Measurements from ENCODE around the gene POU6F2. TPM values are rescaled to one million over a fixed set of nuclear protein-coding genes. Genes with fewer than 3 reads are reported as not detected.

The POU6F2 gene
- total and polyA plus RNA-seq, 2 experiments from 2014 or later, result not detected

- Histone ChIP-seq H3K36me3 (ENCODE audit: low read depth) (no peaks in the 10 kb centered on the region), H3K4me2 (ENCODE audit: unreplicated experiment) (no peak overlapping the region), H3K27ac (no peak overlapping the region), H3K79me2 (ENCODE audit: insufficient read depth) (no peaks in the 10 kb centered on the region), H3K9me2 (ENCODE audit: insufficient read depth) (no peaks in the 10 kb centered on the region), H3K9ac (no peak overlapping the region), H3K4me1 (ENCODE audit: insufficient read depth) (no peaks in the 10 kb centered on the region), H3K4me3 (no peak overlapping the region), H3K9me3 (ENCODE audit: low read depth) (no peaks in the 10 kb centered on the region), H2AFZ (no peak overlapping the region; the same call in 1 of the 2 replicates), H3F3A (ENCODE audit: insufficient read depth) (no peaks in the 10 kb centered on the region), H3K27me3 (replicated peaks; ENCODE audit: insufficient read depth) (peaks cover 25% of the 10 kb centered on the region; the same call in 1 of the 2 replicates), H4K20me1 (ENCODE audit: insufficient read depth) (no peaks in the 10 kb centered on the region)
- WGBS, 2 experiments (ENCODE audit: low coverage in 1 of 2, low lambda C conversion rate in 2 of 2, missing lambda C conversion rate in 2 of 2), result 59 to 64% methylated on average over 15 of the region's 15 CpGs
- TF ChIP-seq EZH2 (IDR thresholded peaks at IDR 0.05; ENCODE audit: insufficient read depth, poor library complexity, severe bottlenecking), result no peak
- no peak for TF ChIP-seq EZH2phosphoT487 (IDR thresholded peaks at IDR 0.05; ENCODE audit: insufficient read depth, low read depth)
- in situ Hi-C loops (cut with MboI), result loop anchor here (25.0 kb wide), 1 partner anchor 671 kb away; no protein-coding TSS in a partner anchor
- DNase-seq, result no peak
Observed at GRCh38 chr7:39458061-39458745, 480.5 kb downstream of the POU6F2 start.

- Histone ChIP-seq H3K27me3 (replicated peaks; ENCODE audit: insufficient read depth) (peaks cover 25% of the 10 kb centered on the region; the same call in 1 of the 2 replicates), H3K4me3 (no peak overlapping the region), H3K4me2 (ENCODE audit: unreplicated experiment) (no peak overlapping the region), H3K4me1 (ENCODE audit: insufficient read depth) (no peaks in the 10 kb centered on the region), H2AFZ (no peak overlapping the region), H3K9ac (no peak overlapping the region), H3K9me3 (ENCODE audit: low read depth) (no peaks in the 10 kb centered on the region), H3K79me2 (ENCODE audit: insufficient read depth) (no peaks in the 10 kb centered on the region), H3F3A (ENCODE audit: insufficient read depth) (no peaks in the 10 kb centered on the region), H3K9me2 (ENCODE audit: insufficient read depth) (no peaks in the 10 kb centered on the region), H3K27ac (no peak overlapping the region), H4K20me1 (ENCODE audit: insufficient read depth) (no peaks in the 10 kb centered on the region), H3K36me3 (ENCODE audit: low read depth) (no peaks in the 10 kb centered on the region)
- 57 to 60% methylated on average over 6 of the region's 6 CpGs for WGBS, 2 experiments (ENCODE audit: low coverage in 1 of 2, low lambda C conversion rate in 2 of 2, missing lambda C conversion rate in 2 of 2)
- TF ChIP-seq EZH2 (IDR thresholded peaks at IDR 0.05; ENCODE audit: insufficient read depth, poor library complexity, severe bottlenecking) (no peak), EZH2phosphoT487 (IDR thresholded peaks at IDR 0.05; ENCODE audit: insufficient read depth, low read depth) (no peak)
- in situ Hi-C loops (cut with MboI), result loop anchor here (10.0 to 25.0 kb wide), 2 partner anchors 525 to 672 kb away; no protein-coding TSS in a partner anchor
- DNase-seq, result no peak
Observed at GRCh38 chr7:39459636-39460035, 481.9 kb downstream of the POU6F2 start.

GRCh38 chr7:39460486-39460885, 482.8 kb downstream of the POU6F2 start:
- Histone ChIP-seq H3K4me1 (ENCODE audit: insufficient read depth) (no peaks in the 10 kb centered on the region), H3K9ac (no peak overlapping the region), H3K27ac (no peak overlapping the region), H3K4me2 (ENCODE audit: unreplicated experiment) (no peak overlapping the region), H2AFZ (no peak overlapping the region), H4K20me1 (ENCODE audit: insufficient read depth) (no peaks in the 10 kb centered on the region), H3K36me3 (ENCODE audit: low read depth) (no peaks in the 10 kb centered on the region), H3K27me3 (replicated peaks; ENCODE audit: insufficient read depth) (peaks cover 25% of the 10 kb centered on the region; the same call in 1 of the 2 replicates), H3K9me3 (ENCODE audit: low read depth) (no peaks in the 10 kb centered on the region), H3K9me2 (ENCODE audit: insufficient read depth) (no peaks in the 10 kb centered on the region), H3K79me2 (ENCODE audit: insufficient read depth) (no peaks in the 10 kb centered on the region), H3K4me3 (no peak overlapping the region), H3F3A (ENCODE audit: insufficient read depth) (no peaks in the 10 kb centered on the region)
- DNase-seq, result no peak
- WGBS, 2 experiments (ENCODE audit: low coverage in 1 of 2, low lambda C conversion rate in 2 of 2, missing lambda C conversion rate in 2 of 2), result 85 to 87% methylated on average over 20 of the region's 20 CpGs
- in situ Hi-C loops (cut with MboI), result loop anchor here (10.0 to 25.0 kb wide), 2 partner anchors 526 to 673 kb away; no protein-coding TSS in a partner anchor
- no peak for TF ChIP-seq EZH2 (IDR thresholded peaks at IDR 0.05; ENCODE audit: insufficient read depth, poor library complexity, severe bottlenecking)
- TF ChIP-seq EZH2phosphoT487 (IDR thresholded peaks at IDR 0.05; ENCODE audit: insufficient read depth, low read depth), result no peak

- WGBS, 2 experiments (ENCODE audit: low coverage in 1 of 2, low lambda C conversion rate in 2 of 2, missing lambda C conversion rate in 2 of 2), result 62 to 63% methylated on average over 4 of the region's 4 CpGs
Observed at GRCh38 chr7:39461263-39461820, 483.6 kb downstream of the POU6F2 start.

More at GRCh38 chr7:39461263-39461820, 483.6 kb downstream of the POU6F2 start:
- Histone ChIP-seq H3K9me2 (ENCODE audit: insufficient read depth) (no peaks in the 10 kb centered on the region), H3K36me3 (ENCODE audit: low read depth) (no peaks in the 10 kb centered on the region), H3K9ac (no peak overlapping the region), H3K79me2 (ENCODE audit: insufficient read depth) (no peaks in the 10 kb centered on the region), H4K20me1 (ENCODE audit: insufficient read depth) (no peaks in the 10 kb centered on the region), H2AFZ (no peak overlapping the region), H3K4me2 (ENCODE audit: unreplicated experiment) (no peak overlapping the region), H3K27ac (no peak overlapping the region), H3K27me3 (replicated peaks; ENCODE audit: insufficient read depth) (peaks cover 23% of the 10 kb centered on the region), H3K4me1 (ENCODE audit: insufficient read depth) (no peaks in the 10 kb centered on the region), H3K4me3 (no peak overlapping the region), H3F3A (ENCODE audit: insufficient read depth) (no peaks in the 10 kb centered on the region), H3K9me3 (ENCODE audit: low read depth) (no peaks in the 10 kb centered on the region)
- in situ Hi-C loops (cut with MboI), result loop anchor here (10.0 to 25.0 kb wide), 2 partner anchors 527 to 674 kb away; no protein-coding TSS in a partner anchor
- TF ChIP-seq EZH2 (IDR thresholded peaks at IDR 0.05; ENCODE audit: insufficient read depth, poor library complexity, severe bottlenecking) (no peak), EZH2phosphoT487 (IDR thresholded peaks at IDR 0.05; ENCODE audit: insufficient read depth, low read depth) (no peak)
- DNase-seq, result no peak
